CD4-positive, alpha-beta T cell treated with Interleukin-4 for 4 hours (primary cell): ENCODE data around the gene GCN1.

Experiments
- DNase-seq: peaks from one replicate; pipeline ENCODE4 v3.0.0-alpha.2; 2020

Gene GCN1

GRCh38 chr12:120229487-120230325, 35.2 kb upstream of the GCN1 start:
- DNase-seq, result no peak

DNA sequence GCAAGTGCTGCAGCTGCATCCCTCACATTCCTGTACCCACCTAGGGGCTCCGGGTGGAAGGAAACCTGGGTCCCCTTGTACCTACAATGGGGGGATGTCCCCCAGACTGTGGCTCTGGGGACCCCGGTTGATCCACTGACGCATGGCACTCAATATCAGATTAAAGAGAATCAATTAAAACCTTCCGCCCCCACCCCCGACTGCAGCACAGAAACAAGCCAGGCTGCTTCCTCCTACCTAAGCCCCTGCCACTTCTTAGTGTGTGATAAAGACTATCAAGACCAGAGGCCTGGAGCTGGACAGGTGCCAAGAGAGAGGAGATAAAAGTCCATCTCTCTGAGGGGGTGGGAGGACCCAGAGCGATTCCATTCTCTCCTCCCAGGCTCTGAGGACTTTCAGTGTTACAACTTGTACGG, 34.6 kb upstream of the GCN1 start:
- DNase-seq, result no peak

GRCh38 chr12:120228291-120229070, 34.0 kb upstream of the GCN1 start:
- DNase-seq, result peak; percentile 81

DNA sequence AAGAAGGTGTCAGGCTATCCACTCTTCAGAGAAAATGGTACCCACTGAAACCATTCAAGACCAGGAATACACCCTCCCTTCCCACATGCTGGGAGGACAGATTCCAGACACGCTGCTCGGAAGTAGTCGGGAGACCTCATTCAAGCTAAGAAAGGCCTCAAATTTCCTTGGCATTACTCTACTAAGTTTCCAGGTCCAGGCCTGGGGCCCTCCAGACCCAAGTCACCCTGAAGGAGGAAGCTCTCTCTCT, 33.5 kb upstream of the GCN1 start:
- no peak for DNase-seq

DNA sequence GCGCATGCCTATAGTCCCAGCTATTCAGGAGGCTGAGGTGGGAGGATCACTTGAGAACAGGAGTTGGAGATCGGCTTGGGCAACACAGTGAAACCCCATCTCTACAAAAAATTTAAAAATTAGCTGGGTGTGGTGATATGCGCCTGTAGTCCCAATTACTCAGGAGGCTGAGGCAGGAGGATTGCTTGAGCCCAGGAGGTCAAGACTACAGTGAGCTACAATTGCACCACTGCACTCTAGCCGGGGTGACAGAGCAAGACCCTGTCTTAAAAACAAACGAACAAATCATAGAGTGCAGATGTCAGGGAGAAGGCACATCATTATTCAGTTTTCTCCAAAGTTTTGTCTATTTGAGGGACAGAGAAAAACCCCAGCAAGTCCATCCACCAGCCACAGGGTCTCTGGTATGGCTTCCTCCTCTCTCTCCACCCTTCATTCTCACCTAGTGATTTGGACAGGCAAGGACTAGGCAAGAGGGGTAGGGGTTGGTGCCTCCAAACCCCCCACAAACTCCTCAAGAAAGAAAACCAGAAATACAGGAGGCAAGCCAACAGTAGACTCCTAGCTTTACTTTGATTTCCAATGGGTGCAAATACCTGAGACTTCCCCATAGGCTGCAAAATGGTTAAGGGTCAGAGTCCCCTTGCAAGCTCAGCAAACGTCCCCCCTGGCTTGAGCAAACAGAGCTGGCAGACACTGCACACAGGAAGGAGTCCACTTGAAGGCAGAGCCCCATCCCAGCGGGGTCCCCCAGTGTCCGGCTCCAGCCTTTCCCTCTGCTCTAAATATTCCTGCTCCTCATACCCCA, 32.9 kb upstream of the GCN1 start:
- DNase-seq, result no peak

- DNase-seq, result no peak
Measured at GRCh38 chr12:120225852-120226640, 31.5 kb upstream of the GCN1 start.

DNA sequence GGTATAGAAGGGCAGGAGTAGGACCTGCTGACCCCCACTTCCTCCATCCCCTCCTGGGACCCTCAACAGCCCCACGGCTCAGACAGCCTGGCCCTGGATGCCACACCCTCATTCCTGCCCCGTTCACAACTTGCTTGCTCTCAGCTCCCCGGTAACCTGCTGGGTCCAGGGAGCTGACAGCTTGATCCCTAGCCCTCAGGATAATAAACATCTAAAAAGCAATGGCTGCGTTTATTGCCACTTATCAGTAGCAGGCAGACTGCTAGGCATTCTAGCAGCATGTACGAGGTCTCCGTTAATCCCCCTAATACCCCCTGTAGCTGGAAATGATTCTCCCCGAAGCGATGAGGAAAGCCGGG, 30.7 kb upstream of the GCN1 start:
- DNase-seq, result no peak

GRCh38 chr12:120224304-120225199, 30.0 kb upstream of the GCN1 start:
- DNase-seq, result no peak

DNA sequence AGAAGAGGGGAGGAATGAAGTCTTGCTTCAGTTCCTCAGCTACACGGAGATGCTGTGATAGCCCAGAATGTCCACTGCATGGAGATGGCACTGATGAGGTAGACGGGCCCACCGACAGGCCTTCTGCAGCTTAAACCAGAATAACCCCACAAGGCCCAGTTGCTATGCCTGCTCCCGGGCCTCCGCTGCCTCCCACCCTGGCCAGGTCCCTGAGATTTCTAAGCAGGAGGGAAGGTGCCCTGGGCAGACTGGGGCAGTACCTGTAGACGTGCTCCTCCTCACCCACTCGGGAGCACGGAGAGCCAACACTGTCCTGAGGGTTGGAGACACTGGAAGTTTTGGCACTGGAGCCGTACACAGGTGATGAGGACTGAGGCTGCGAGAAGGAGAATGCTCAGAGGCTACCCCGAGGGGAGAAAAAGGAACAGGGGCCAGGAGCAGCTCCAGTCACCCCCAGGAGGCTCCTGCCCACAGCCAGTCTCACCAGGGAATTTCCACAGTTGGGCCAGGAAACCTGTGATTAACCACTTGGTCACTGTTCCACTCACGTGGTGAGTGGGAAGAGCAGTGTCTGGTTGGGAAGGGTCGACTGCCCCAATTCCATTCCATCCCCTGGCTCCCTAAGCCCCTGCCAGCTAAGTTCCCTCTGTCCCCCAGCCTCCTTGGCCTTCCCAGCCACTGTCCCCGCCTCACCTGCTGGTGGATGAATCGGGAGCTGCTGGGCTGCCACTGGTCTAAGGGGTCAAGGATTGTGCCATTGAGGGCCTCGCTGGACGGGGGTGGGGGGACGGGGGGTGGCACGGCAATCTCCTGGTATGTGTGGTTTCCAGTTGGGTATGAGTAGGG, 29.2 kb upstream of the GCN1 start:
- no peak for DNase-seq

GRCh38 chr12:120222288-120222832, 27.8 kb upstream of the GCN1 start:
- no peak for DNase-seq

DNA sequence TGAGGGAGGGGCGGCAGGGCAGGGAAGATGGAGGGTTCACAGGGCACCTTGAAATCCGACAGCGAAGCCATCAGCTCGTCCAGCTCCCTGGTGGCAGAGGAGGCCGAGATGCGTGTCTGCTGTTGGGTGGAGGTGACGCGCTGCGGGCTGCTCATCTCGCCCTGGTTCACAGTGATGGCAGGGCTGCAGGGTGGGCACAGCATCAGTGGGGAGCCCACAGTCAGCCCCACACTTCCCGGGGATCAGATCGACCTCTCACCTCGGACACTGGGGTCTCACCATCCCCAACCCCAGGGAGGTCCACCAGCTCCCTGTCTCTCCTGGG, 27.0 kb upstream of the GCN1 start:
- DNase-seq, result no peak

DNA sequence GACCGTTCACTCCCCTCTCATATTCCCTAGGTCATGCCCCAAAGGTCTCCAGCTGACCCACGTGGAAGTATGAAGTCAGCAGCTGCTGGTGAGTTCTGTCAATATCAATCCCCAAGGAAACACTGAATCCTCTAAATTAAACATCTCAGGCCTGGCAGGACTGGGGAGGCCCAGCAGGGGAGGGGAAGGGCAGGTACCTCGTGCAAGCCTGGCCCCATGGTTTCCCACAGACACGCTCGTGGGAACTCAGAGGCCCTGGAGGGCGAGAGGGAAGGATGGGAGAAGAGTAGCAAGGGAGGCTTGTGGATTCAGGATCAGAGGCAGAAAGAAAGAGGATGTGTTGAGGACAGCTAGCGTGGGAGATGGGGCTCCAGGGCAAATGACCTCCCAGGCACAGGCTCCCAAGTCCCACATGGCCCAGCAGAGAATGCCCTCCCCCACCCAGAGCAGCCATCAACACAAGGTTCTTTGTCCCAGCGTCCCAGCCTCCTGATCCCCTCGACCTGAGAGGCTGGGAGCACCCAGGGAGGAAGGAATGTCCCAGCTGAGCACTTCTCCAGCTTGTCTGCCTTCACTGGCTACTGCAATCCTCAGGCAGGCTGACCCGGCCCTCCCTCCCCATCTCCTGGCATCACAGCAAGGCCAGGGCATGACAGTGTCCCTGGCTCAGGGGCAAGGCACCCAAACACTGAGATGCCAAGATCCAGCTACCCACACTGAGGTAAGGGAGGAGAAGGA, 26.5 kb upstream of the GCN1 start:
- DNase-seq, result no peak

GRCh38 chr12:120218680-120219606, 24.4 kb upstream of the GCN1 start:
- no peak for DNase-seq

DNA sequence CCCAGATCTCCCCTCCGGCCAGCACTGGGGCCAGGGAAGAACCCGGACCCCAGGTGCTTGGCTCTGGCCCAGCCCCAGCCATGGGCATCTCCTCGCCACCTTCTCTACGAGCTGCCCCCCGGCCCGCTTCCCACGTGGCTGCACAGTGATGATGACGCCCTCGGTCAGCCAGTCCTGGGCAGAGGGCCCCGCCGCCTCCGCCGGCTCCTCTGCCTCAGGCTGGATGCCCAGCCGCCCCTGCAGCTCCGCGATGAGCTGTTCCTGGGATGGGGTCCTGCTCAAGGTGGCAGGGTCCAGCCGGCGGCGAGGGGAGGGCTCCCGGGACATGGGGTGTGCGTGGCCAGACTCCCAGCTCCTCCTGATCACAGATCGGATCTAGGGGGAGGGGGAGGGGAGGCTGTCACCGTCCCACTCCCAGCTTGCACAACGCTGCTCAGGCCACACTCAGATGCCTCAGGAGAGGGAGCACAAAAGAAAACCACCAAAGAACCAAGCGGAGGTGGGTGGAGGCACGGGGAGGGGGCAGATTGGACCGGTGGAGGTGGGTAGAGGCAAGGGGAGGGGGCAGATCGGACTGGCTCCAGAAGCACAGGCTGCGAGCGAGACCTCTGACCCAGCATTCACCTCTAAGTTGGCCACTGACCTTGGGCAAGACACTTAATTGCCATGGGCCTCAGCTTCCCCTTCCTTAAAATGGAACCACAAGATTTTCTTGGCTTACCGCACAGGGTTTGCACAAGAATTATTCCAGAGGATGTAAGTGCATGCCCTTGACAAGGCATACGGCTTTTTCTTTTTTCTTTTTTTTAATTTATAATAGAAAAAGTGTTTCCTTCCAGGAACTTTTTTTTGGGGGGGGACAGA, 22.5 kb upstream of the GCN1 start:
- no peak for DNase-seq

- DNase-seq, result no peak
Measured at GRCh38 chr12:120215766-120216735, 21.5 kb upstream of the GCN1 start.

GRCh38 chr12:120215357-120215735, 20.8 kb upstream of the GCN1 start:
- DNase-seq, result no peak
